ENCODE results near the gene TRIO. TPM values are rescaled to one million over a fixed set of nuclear protein-coding genes. Genes with fewer than 3 reads are reported as not detected.

TRIO gene
- total RNA-seq, 1 donor, result 211 TPM

DNA sequence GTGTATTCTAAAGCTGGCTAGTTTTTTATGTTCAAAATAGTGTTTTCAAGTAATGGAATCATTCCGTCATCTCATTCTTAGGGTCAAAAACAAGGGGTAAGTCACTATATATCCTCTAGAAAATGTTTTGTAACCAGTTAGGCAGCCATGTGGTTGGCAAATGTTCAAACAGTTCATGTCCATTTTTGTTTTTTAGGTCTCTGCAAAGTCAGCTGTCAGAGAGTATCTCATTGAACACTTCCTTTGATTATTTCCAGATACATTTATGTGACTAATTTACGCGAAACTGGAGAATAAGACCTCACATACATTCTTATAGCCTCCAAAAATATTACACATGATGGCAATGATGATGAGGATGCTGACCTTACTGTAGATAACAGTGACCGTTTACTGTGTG is 50.4 kb downstream of the TRIO start:
- H3K4me3 ChIP-seq (ENCODE audit: low read depth, low read length), result no peak overlapping the region
- TF ChIP-seq, protein P1, sequence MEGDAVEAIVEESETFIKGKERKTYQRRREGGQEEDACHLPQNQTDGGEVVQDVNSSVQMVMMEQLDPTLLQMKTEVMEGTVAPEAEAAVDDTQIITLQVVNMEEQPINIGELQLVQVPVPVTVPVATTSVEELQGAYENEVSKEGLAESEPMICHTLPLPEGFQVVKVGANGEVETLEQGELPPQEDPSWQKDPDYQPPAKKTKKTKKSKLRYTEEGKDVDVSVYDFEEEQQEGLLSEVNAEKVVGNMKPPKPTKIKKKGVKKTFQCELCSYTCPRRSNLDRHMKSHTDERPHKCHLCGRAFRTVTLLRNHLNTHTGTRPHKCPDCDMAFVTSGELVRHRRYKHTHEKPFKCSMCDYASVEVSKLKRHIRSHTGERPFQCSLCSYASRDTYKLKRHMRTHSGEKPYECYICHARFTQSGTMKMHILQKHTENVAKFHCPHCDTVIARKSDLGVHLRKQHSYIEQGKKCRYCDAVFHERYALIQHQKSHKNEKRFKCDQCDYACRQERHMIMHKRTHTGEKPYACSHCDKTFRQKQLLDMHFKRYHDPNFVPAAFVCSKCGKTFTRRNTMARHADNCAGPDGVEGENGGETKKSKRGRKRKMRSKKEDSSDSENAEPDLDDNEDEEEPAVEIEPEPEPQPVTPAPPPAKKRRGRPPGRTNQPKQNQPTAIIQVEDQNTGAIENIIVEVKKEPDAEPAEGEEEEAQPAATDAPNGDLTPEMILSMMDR (IDR thresholded peaks at IDR 0.05; ENCODE audit: insufficient read depth, low read length), result no peak
- DNase-seq (ENCODE audit: low read depth), result peak; percentile 42

DNA sequence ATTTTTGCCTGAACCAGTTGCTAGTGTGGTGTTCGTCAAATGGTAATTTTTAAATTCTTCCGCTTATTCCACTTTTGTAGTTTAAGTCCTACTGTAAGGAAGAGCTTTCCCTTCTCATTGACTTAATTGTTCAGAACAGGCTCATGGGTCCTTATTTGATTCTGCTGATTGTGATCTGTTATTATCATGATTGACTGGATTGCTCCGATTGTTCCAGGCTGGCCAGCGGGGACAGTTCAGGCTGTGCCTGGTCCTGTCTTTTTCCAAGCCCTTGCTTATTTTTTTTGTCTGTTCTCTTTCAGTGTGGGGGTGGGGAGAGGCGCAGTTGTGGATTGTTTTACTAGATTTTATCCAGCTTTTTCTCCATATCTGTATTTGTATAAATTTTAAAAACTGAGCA is 52.4 kb downstream of the TRIO start:
- H3K4me3 ChIP-seq (ENCODE audit: low read depth, low read length), result no peak overlapping the region
- DNase-seq (ENCODE audit: low read depth), result no peak
- TF ChIP-seq, protein P1 (IDR thresholded peaks at IDR 0.05; ENCODE audit: insufficient read depth, low read length), result no peak

DNA sequence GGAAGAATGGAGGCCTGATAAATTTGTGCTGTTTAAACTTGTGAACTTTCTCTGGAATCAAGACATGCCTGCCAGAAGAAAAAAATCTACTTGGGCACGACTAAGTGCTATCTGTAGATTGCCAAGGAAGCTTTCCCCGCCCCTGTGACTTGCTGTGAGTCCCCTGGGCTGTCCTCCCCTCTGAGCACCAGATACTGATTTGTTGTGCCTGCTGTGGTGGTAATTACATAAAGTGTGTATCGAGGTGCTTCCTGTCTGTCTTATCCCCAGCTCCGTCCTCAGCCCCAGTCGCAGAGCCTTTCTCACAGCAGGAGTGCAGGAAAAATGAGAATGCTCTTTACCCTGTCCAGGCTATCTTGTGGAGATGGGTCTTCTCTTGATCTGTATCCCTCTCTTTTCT is 53.9 kb downstream of the TRIO start:
- H3K4me3 ChIP-seq (ENCODE audit: low read depth, low read length), result no peak overlapping the region
- TF ChIP-seq, protein P1 (IDR thresholded peaks at IDR 0.05; ENCODE audit: insufficient read depth, low read length), result no peak
- no peak for DNase-seq (ENCODE audit: low read depth)

DNA sequence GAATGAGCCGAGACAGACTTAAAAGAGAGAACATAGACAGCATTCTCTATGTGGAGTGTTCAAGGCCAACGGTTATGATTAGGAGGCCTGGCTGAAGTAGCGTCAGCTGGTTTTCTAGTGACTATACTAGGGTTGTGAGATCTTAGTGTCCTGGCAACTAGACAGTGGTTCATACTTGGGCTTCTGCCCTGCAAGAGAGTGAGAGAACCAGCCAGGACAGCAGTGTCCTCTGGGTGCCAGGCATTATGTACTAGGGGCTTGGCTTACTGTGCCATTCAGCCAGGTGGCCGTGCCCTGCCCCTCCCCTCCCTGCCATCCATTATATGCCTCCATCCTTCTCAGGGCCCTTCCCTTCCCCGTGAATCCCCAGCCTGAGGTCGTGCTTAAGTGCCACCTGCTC is 56.8 kb downstream of the TRIO start:
- no peak for DNase-seq (ENCODE audit: low read depth)
- TF ChIP-seq, protein P1 (IDR thresholded peaks at IDR 0.05; ENCODE audit: insufficient read depth, low read length), result no peak
- H3K4me3 ChIP-seq (ENCODE audit: low read depth, low read length), result no peak overlapping the region

DNA sequence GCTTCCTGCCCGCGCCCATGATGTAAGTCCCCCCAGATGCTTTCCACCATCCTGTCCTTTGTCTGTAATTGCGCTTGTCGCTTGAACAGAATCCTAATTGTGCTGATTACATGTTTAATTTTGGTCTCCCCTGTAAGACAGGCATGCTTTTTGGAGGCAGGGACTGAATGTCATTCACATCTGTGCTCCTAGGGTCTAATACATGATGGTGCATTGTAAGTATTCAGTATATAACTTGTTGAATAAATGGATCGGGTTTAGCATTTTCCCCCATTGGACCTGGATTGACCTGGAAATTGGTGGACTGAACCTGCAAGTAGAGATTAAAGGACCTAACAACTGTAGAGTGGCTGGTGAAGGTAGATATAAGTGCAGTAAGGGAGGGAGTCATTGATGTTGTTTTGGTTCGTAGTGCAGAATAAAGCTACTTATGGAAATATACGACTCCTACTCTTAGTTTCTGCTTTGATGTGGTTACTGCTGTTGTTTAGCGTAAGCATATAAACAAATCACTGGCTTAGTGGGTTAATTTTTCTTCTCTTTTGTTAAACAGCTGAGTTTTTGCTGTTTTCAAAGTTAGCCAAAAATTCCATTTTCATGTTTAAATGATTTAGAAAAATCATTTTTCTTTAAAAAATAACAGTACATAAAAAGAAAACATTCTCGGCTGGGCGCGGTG is 57.3 kb downstream of the TRIO start:
- no peak overlapping the region for H3K4me3 ChIP-seq (ENCODE audit: low read depth, low read length)
- TF ChIP-seq, protein P1 (IDR thresholded peaks at IDR 0.05; ENCODE audit: insufficient read depth, low read length), result no peak
- no peak for DNase-seq (ENCODE audit: low read depth)

DNA sequence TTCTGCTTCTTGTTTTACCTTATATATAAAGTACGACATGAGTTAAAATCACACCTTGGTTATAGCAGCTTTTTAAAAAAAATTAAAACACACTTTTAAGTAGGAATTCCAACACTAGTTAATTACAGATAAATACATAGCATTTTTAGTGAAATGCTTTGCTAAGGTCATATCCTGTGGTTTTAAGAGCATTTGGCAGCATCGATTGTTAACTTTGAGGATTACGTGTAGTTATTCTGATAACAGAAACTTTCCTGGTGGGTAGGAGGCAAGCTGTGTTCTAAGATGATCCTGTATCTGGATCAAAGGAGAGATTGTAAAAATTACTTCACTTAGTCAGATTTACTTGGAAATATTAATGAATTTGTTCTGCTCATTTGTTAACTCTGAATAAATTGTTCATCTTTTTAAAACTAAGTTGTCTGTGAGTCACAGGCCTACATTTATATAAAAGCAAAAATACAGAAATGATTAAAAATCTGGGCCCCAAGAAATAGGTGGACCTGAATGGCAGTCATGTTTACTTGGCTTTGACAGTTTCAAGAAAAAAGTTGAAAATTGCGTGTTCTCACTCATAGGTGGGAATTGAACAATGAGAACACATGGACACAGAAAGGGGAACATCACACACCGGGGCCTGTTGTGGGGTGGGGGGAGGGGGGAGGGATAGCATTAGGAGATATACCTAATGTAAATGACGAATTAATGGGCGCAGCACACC is 58.3 kb downstream of the TRIO start:
- H3K4me3 ChIP-seq (ENCODE audit: low read depth, low read length), result no peak overlapping the region
- DNase-seq (ENCODE audit: low read depth), result peak; percentile 68
- TF ChIP-seq, protein P1 (IDR thresholded peaks at IDR 0.05; ENCODE audit: insufficient read depth, low read length), result no peak
